HG02678 (cell line): Measurements from ENCODE around the gene ANKH.
"Not testable (repeated sequence)": the region's sequence is repeated elsewhere in the genome, so short reads cannot be mapped to it uniquely, and the experiment has no call there.

Experiments
- ATAC-seq: cut with Tn5 transposase; IDR thresholded peaks from one replicate; pipeline ENCODE4 v1.9.1; 2021; ENCODE audit warnings: mild to moderate bottlenecking, moderate library complexity; ENCODE audit not compliant: unreplicated experiment

Gene ANKH

GRCh38 chr5:14859150-14859549, 12.4 kb downstream of the ANKH start:
- no peak for ATAC-seq

GRCh38 chr5:14855366-14855765, 16.2 kb downstream of the ANKH start:
- no peak for ATAC-seq

DNA sequence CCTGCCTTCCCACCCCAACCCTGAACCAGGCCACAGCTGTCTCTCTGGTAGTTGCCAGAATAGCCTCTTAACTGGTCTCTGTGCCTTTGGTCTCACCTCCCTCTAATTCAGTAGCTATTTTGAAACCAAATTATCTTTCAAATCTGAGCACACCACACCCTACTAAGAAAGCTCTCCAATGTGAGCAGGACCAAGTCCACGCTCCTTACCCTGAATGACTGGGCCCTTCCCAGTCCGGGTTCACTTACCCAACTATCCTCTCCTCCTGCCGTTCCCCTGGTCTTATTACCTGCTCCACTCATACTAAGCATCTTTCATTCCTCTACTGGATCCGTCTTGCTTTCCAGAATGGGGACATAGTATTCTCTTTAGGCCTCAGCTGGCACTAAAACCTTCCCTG, 16.8 kb downstream of the ANKH start:
- no peak for ATAC-seq

DNA sequence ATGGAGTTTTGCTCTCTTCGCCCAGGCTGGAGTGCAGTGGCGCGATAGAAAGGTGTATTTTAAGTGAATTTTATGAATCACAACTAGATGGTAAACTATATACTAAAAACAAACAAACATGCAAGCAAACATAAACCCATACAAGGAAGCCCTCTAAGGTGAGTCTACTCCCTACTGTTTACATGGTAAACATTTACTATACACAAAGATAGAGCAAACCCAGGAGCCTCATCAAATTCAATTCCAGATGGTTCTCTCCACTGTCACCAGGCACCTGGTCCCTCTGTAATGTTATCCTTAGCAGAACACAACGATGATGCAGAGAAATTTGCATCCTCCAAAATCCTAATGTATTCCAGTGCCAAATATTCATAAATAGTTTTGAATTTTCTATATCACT, 17.9 kb downstream of the ANKH start:
- ATAC-seq, result no peak

GRCh38 chr5:14852779-14853178, 18.8 kb downstream of the ANKH start:
- ATAC-seq, result no peak

DNA sequence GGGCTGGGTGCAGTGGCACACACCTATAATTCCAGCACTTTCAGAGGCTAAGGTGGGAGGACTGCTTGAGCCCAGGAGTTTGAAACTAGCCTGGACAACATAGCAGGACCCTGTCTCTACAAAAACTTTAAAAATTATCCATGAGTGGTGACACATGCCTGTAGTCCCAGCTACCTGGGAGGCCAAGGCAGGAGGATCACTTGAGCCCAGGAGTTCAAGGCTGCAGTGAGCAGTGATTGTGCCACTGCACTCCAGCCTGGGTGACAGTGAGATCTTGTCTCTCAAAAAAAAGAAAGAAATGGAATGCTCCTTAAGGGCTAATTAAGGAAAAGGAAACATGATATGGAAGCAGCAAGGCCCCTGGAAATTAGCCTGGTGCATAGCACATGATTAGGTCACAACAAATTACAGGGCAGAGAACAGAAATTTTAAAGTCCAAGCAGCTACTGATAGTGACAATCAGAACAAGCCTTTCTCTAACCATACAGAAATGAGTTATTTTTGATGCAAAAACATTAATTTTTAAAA, 19.5 kb downstream of the ANKH start:
- no peak for ATAC-seq

DNA sequence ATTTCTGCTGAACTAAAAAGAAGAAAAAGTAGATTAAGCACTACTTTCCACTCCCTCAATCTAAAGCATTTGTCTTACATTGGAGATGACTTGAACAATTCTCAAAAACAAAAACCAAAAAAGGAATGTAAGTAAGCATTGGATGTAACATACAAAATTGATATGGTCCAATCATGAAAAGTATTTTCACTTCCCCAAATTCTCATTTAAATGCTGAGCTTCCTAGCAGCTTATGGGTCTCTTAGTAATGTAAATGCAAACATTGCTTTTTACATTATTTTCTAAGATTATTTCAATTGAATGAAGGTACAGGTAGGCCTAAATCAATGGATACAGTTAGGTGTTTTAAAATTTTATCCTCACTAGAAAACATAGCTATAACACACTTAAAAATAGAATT, 20.0 kb downstream of the ANKH start:
- ATAC-seq, result no peak

DNA sequence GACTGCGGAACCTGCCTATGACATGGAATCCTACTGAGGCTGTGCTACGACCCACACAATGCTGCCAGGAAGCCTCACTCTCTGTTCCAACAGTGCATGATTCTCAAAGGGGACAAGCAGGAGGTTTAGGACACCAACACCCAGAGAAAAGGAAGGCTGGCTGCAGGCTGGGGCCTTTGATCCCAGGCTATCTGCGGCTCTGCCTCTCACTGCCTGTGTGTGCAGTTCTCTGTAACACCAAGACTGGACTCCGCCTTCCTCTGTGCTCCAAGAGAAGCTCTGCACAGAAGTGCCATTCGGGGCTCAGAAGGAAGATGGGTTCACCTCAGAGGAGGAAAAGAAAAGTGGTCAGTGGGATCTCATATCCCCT, 20.5 kb downstream of the ANKH start:
- ATAC-seq, result no peak

- ATAC-seq, result no peak
Observed at GRCh38 chr5:14850419-14851049, 21.0 kb downstream of the ANKH start.

- ATAC-seq, result no peak
Observed at GRCh38 chr5:14849516-14850294, 21.9 kb downstream of the ANKH start.

DNA sequence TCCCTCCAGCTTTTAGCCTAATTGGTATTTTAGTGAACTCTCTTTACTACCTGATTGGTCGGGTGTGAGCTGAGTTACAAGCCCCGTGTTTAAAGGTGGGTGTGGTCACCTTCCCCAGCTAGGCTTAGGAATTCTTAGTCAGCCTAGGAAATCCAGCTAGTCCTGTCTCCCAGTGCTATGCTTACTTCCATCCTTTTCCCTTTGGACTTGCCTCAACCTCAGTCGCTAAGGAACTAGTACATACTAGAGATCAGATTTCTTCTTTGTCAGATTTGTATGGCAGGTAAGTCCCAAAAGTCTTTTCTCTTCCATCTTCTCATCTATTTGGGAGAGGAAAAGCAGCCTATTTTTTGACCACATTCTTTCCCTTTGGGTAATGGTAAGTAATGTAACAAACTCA, 22.6 kb downstream of the ANKH start:
- ATAC-seq, result not testable (repeated sequence)

- ATAC-seq, result no peak
Observed at GRCh38 chr5:14848385-14848784, 23.2 kb downstream of the ANKH start.

DNA sequence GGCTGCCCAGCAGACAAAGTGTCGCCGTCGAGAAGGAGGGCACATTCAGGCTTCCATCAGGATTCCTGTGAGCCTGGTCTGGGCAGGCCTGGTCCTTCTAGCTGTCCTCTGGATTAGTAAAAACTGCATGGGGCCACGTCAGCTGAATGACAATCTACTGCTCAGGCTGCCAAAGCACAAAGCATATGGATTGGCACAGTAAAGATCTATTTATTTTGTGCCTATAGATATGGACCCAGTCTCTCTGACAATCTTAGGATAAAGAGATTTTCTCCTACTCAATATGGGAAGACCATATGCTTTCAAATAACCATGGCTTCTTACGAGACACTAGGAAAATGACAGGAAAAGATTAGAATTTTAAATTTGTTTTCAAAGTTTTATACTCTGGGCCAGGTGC, 24.1 kb downstream of the ANKH start:
- no peak for ATAC-seq

DNA sequence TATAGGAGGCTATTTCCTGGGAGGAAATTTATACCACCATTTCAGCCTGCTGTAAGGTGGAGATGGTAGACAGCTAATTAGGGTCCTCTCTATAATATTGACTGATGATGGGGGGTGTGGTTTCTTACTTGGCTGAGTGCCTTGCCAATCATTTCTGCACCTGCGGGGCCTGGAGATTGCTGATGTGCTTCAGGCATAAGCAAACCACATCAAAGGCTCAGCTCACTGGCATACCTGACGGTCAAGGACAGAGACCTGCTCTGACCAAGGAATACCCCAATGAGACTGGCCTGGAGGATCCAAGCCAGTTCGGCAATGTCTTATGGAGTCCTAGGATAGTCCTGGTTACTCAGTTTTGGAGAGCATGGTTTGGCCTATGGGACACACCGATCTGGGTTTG, 29.5 kb downstream of the ANKH start:
- ATAC-seq, result no peak

DNA sequence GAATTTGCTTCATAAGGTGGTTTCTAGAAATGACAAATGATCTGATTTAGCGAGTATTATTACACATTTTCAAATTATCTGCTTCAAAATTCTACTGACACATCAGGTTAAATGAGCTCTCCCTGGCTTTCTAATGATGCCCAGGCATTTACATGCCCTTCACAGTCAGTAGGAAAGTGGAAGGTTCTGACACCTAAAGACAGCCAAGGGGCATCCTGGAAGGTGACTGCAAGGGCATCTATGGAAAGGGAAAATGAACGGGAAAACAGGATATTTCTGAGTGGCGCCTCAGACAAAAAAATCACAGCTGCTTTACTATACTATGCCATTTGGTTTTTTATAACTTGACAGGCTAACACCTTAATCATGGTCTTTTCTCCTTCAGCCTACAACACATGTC, 31.0 kb downstream of the ANKH start:
- no peak for ATAC-seq

GRCh38 chr5:14838396-14839319, 32.9 kb downstream of the ANKH start:
- no peak for ATAC-seq

DNA sequence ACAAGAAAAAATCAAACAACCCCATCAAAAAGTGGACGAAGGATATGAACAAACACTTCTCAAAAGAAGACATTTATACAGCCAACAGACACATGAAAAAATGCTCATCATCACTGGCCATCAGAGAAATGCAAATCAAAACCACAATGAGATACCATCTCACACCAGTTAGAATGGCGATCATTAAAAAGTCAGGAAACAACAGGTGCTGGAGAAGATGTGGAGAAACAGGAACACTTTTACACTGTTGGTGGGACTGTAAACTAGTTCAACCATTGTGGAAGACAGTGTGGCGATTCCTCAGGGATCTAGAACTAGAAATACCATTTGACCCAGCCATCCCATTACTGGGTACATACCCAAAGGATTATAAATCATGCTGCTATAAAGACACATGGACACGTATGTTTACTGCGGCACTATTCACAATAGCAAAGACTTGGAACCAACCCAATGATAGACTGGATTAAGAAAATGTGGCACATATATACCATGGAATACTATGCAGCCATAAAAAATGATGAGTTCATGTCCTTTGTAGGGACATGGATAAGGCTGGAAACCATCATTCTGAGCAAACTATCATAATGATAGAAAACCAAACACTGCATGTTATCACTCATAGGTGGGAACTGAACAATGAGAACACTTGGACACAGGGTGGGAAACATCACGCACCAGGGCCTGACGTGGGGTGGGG, 34.0 kb downstream of the ANKH start:
- not testable (repeated sequence) for ATAC-seq

DNA sequence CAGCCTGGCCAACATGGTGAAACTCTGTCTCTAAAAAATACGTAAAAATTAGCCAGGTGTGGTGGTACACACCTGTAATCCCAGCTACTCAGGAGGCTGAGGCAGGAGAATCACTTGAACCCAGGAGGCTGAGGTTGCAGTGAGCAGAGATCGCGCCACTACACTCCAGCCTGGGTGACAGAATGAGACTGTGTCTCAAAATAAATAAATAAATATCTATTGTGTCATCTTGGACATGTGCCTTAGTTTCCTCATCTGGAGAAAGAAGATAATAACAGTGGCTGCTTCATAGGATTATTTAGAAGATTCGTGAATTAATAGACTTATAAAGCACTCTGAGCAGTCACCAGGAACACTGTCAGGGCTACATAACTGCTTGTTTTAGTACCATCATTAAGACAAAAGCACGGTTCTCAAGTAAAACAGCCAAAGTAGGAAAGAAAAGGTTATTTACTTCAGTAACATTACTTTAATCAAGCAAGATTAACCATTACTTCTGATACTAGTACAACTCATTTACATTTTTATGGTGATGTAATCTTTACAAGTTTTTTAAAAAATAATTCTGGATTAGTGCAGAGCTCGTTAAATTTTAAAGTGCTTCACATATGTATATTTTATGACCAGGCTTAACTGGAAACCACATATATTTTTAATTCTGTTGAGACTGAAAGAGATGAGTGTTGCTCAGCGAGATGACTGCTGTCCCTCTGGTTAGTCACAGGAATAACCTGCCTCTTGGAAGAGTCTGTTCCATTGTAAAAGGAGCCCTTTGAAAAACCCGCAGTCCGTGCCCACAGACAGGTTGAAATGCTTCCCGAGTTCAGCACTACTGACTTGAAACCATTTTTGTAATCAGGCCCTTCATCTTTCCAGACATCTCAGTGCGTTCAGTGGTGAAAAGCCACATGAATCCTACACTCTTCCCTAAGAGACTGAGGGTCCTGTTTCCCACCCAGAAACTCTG, 36.7 kb downstream of the ANKH start:
- no peak for ATAC-seq

GRCh38 chr5:14834062-14834461, 37.5 kb downstream of the ANKH start:
- no peak for ATAC-seq

DNA sequence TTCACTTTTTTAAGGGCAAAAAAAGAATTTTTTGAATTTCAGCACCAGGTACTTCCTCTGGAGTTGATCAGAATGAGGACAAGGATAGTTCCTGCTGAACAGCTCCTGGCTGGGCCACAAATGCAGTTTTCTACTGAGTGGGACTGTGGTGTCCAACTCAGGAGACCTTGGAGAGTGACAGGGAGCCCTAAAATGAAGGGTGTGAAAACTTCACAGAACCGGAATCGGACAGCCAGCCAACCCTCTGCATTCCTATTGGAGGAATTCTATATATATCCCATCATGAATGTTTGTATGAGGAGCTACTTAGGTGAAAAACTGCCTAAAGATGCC, 40.6 kb downstream of the ANKH start:
- no peak for ATAC-seq
